H1 (cell line): ENCODE measurements around the gene OSBPL5.

Experiments used
- EGR1 ChIP-seq: IDR thresholded peaks from 2 replicates; pipeline ENCODE4 v1.6.1; 2011; ENCODE audit warnings: low read depth, low read length, borderline replicate concordance
- POLR2A ChIP-seq, 2 experiments: IDR thresholded peaks; 1 replicate in 1 of 2; 2 replicates in 1 of 2; pipeline ENCODE4 v1.6.1; 2011; ENCODE audit warnings: low read depth in 2 of 2, low read length in 2 of 2, mild to moderate bottlenecking in 2 of 2; ENCODE audit errors: control extremely low read depth in 1 of 2
- SP1 ChIP-seq: IDR thresholded peaks from 2 replicates; pipeline ENCODE4 v1.6.1; 2011; ENCODE audit warnings: low read depth, low read length
- TF ChIP-seq, protein P1 (sequence below), 3 experiments: IDR thresholded peaks; 1 replicate in 2 of 3; 2 replicates in 1 of 3; pipeline versions ENCODE4 v1.5.1 to v1.6.1; 2011; ENCODE audit warnings: low read length in 3 of 3, mild to moderate bottlenecking in 3 of 3, inconsistent platforms in 2 of 3, low read depth in 1 of 3, moderate library complexity in 1 of 3; ENCODE audit not compliant: insufficient read depth in 1 of 3; ENCODE audit errors: control extremely low read depth in 1 of 3

GRCh38 chr11:3121416-3121815 lies 43.7 kb downstream of the OSBPL5 start:
- TF ChIP-seq SP1, result no peak
- no peak for TF ChIP-seq POLR2A (IDR thresholded peaks at IDR 0.05; ENCODE audit: control extremely low read depth in 1 of 2, low read depth in 2 of 2, low read length in 2 of 2)
- TF ChIP-seq, protein P1, sequence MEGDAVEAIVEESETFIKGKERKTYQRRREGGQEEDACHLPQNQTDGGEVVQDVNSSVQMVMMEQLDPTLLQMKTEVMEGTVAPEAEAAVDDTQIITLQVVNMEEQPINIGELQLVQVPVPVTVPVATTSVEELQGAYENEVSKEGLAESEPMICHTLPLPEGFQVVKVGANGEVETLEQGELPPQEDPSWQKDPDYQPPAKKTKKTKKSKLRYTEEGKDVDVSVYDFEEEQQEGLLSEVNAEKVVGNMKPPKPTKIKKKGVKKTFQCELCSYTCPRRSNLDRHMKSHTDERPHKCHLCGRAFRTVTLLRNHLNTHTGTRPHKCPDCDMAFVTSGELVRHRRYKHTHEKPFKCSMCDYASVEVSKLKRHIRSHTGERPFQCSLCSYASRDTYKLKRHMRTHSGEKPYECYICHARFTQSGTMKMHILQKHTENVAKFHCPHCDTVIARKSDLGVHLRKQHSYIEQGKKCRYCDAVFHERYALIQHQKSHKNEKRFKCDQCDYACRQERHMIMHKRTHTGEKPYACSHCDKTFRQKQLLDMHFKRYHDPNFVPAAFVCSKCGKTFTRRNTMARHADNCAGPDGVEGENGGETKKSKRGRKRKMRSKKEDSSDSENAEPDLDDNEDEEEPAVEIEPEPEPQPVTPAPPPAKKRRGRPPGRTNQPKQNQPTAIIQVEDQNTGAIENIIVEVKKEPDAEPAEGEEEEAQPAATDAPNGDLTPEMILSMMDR (IDR thresholded peaks at IDR 0.05; ENCODE audit: control extremely low read depth in 1 of 3, insufficient read depth in 1 of 3, low read depth in 1 of 3, low read length in 3 of 3), result no peak
- TF ChIP-seq EGR1, result no peak
